CD4-positive, alpha-beta T cell treated with Interleukin-6 at 100 ng/mL for 8 hours (primary cell): ENCODE results near the gene DDX4.
"Not testable (repeated sequence)": the region's sequence is repeated elsewhere in the genome, so short reads cannot be mapped to it uniquely, and the experiment has no call there.

ENCODE experiments used
- DNase-seq: peaks from one replicate; pipeline ENCODE4 v3.0.0-alpha.2; 2020; ENCODE audit warnings: mixed read lengths, low spot score

The DDX4 gene

GRCh38 chr5:55737793-55738192 lies at the start of gene DDX4:
TSS of gene DDX4 (plus strand) at chr5:55738061. CDS start at chr5:55738964, 903 bp downstream.
- no peak for DNase-seq

GRCh38 chr5:55691265-55692105 lies 46.4 kb upstream of the DDX4 start:
- peak; percentile 7 for DNase-seq

- no peak for DNase-seq
Measured at GRCh38 chr5:55692106-55692417, 45.8 kb upstream of the DDX4 start.

GRCh38 chr5:55692509-55692908 lies 45.4 kb upstream of the DDX4 start:
- no peak for DNase-seq

GRCh38 chr5:55694152-55694830 lies 43.6 kb upstream of the DDX4 start:
- DNase-seq, result no peak

GRCh38 chr5:55696704-55697103 lies 41.2 kb upstream of the DDX4 start:
- not testable (repeated sequence) for DNase-seq

- DNase-seq, result no peak
Measured at GRCh38 chr5:55699041-55699688, 38.7 kb upstream of the DDX4 start.

GRCh38 chr5:55700745-55701144 lies 37.1 kb upstream of the DDX4 start:
- no peak for DNase-seq

GRCh38 chr5:55701462-55702103 lies 36.3 kb upstream of the DDX4 start:
- no peak for DNase-seq

GRCh38 chr5:55702598-55703345 lies 35.1 kb upstream of the DDX4 start:
- DNase-seq, result no peak

- no peak for DNase-seq
Measured at GRCh38 chr5:55706230-55706629, 31.6 kb upstream of the DDX4 start.

GRCh38 chr5:55708732-55709131 lies 29.1 kb upstream of the DDX4 start:
- no peak for DNase-seq

- no peak for DNase-seq
Measured at GRCh38 chr5:55711507-55712022, 26.3 kb upstream of the DDX4 start.

GRCh38 chr5:55712023-55712859 lies 25.6 kb upstream of the DDX4 start, which contains the start of gene SLC38A9:
TSS of gene SLC38A9 (minus strand) at chr5:55712324. CDS start at chr5:55697958, 14,366 bp downstream.
- peak; percentile 89 for DNase-seq

- no peak for DNase-seq
Measured at GRCh38 chr5:55713871-55714270, 24.0 kb upstream of the DDX4 start.

- no peak for DNase-seq
Measured at GRCh38 chr5:55714339-55714738, 23.5 kb upstream of the DDX4 start.

GRCh38 chr5:55714749-55715148 lies 23.1 kb upstream of the DDX4 start:
- DNase-seq, result no peak

GRCh38 chr5:55715519-55716078 lies 22.3 kb upstream of the DDX4 start:
- no peak for DNase-seq

GRCh38 chr5:55719026-55719425 lies 18.8 kb upstream of the DDX4 start:
- DNase-seq, result not testable (repeated sequence)

GRCh38 chr5:55720188-55720703 lies 17.6 kb upstream of the DDX4 start:
- DNase-seq, result no peak
